Testis (tissue), 3 donors: ENCODE data around the gene ULBP3. TPM values are rescaled to one million over a fixed set of nuclear protein-coding genes. Genes with fewer than 3 reads are reported as not detected.

Source experiments
- DNase-seq: peaks from one replicate; pipeline ENCODE4 v3.0.0-alpha.2; 2019
- H3K27ac ChIP-seq, 2 donors: fragments of 200-600 bp; sonication (generic); one replicate each; pipeline ENCODE4 v1.5.1; 2019
- H3K27me3 ChIP-seq: fragments of 200-600 bp; sonication (generic); one replicate; pipeline ENCODE4 v1.5.1; 2019
- H3K36me3 ChIP-seq: fragments of 200-600 bp; sonication (generic); one replicate; pipeline ENCODE4 v1.5.1; 2017; ENCODE audit warnings: low read depth; ENCODE audit errors: missing control alignments
- H3K4me1 ChIP-seq: fragments of 200-600 bp; sonication (generic); one replicate; pipeline ENCODE4 v1.5.1; 2019
- H3K4me3 ChIP-seq, 2 donors: fragments of 200-600 bp; sonication (generic); one replicate each; pipeline ENCODE4 v1.5.1; 2017 to 2019
- H3K9me3 ChIP-seq: fragments of 200-600 bp; sonication (generic); one replicate; pipeline ENCODE4 v1.5.1; 2017
- POLR2A ChIP-seq: fragments of 450-650 bp; IDR thresholded peaks from one replicate; pipeline ENCODE4 v1.6.1; 2017; ENCODE audit warnings: antibody characterized with exemption, mild to moderate bottlenecking, moderate library complexity
- WGBS, 2 donors: methylation state at CpG; one replicate each; pipeline ENCODE4 v1.1.5; 2018; 5-methylcytosine and 5-hydroxymethylcytosine counted together
- intact Hi-C: fragments of 100-400 bp; cut with DNase I; formaldehyde crosslinking; loops from one replicate; pipeline ENCODE4 v1.15.1; 2023; ENCODE audit warnings: low total_unique reads
- polyA plus RNA-seq: library from polyadenylated mRNA; stranded (reverse); fragments of 350-450 nt; fragmentation: Illumina TruSeq; extraction: RNeasy Lipid Tissue Mini Kit (QIAGEN cat#74804); gene quantifications from one replicate; pipeline ENCODE4 v1.2.3, GENCODE V29; 2014; ENCODE audit warnings: low read depth, low replicate concordance; ENCODE audit not compliant: insufficient read depth
- total RNA-seq, 2 donors: library from RNA; depleted of rRNA; stranded (reverse); fragments of >200 nt; gene quantifications; one replicate each; pipeline ENCODE4 v1.2.3, GENCODE V29; 2016
- TF ChIP-seq, protein P1 (sequence below), 3 experiments: fragments of 450-650 bp in 2 of 3; fragments of 200-600 bp in 1 of 3; sonication (generic) in 1 of 3; IDR thresholded peaks; one replicate each; pipeline ENCODE4 v1.5.1; 2016 to 2019; ENCODE audit warnings: antibody characterized with exemption in 3 of 3, mild to moderate bottlenecking in 2 of 3, moderate library complexity in 1 of 3

Gene ULBP3
- total and polyA plus RNA-seq, 3 donors from 2014 or later: 10.3 to 48.3 (median 33.5) TPM

DNA sequence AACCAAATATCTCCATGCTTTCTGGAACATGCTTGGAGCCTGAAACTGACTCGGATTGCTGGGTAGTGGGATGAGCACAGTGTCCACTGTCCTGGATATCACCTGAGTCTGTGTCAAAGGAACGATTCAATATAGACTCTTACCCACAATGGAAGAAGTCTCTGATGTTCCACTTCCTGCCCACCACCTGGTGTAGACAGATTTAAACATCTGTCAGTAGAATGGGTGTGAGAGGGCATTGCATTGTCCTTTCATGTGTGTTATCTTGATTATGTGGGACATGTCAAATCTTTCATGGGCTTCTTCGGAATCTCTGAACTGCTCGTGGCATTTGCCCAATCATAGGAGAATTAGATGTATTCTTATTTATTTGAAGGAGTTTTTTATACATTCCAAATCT lies 20.8 kb downstream of the ULBP3 start:
- WGBS, 2 donors: 59 to 66% methylated on average over 4 of the region's 4 CpGs
- no peak for TF ChIP-seq POLR2A
- TF ChIP-seq, protein P1, sequence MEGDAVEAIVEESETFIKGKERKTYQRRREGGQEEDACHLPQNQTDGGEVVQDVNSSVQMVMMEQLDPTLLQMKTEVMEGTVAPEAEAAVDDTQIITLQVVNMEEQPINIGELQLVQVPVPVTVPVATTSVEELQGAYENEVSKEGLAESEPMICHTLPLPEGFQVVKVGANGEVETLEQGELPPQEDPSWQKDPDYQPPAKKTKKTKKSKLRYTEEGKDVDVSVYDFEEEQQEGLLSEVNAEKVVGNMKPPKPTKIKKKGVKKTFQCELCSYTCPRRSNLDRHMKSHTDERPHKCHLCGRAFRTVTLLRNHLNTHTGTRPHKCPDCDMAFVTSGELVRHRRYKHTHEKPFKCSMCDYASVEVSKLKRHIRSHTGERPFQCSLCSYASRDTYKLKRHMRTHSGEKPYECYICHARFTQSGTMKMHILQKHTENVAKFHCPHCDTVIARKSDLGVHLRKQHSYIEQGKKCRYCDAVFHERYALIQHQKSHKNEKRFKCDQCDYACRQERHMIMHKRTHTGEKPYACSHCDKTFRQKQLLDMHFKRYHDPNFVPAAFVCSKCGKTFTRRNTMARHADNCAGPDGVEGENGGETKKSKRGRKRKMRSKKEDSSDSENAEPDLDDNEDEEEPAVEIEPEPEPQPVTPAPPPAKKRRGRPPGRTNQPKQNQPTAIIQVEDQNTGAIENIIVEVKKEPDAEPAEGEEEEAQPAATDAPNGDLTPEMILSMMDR (IDR thresholded peaks at IDR 0.05): no peak
- H3K27me3 ChIP-seq: no peaks in the 10 kb centered on the region
- DNase-seq: no peak
- intact Hi-C loops: no loop called here
- no peak overlapping the region for H3K27ac ChIP-seq
- no peaks in the 10 kb centered on the region for H3K9me3 ChIP-seq
- no peaks in the 10 kb centered on the region for H3K36me3 ChIP-seq
- H3K4me1 ChIP-seq: no peaks in the 10 kb centered on the region
- no peak overlapping the region for H3K4me3 ChIP-seq

DNA sequence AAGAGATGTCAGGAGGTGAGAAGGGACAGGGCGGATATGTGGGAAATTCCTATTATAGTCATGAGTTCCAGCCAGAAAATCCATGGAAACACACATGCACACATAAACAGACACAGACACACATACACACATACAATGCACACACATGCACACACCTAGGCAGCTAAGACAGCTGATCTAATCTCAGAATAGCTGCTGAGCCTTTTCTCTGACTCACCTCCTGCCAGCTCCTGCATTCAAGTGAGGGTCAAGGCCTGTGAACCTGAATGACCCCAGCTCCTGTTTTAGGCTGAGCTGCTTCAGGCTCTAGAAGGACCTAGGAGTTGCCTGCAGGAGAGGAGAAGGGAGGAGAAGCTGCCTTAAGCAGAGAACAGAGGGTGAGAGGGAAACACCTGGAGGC lies 22.0 kb downstream of the ULBP3 start:
- no peak overlapping the region for H3K4me3 ChIP-seq
- 93 to 95% methylated on average over 1 of the region's 1 CpG for WGBS, 2 donors
- no peaks in the 10 kb centered on the region for H3K36me3 ChIP-seq
- H3K4me1 ChIP-seq: no peaks in the 10 kb centered on the region
- no peaks in the 10 kb centered on the region for H3K9me3 ChIP-seq
- no peaks in the 10 kb centered on the region for H3K27me3 ChIP-seq
- DNase-seq: no peak
- TF ChIP-seq, protein P1 (IDR thresholded peaks at IDR 0.05): no peak
- no peak for TF ChIP-seq POLR2A
- no peak overlapping the region for H3K27ac ChIP-seq
- intact Hi-C loops: no loop called here

DNA sequence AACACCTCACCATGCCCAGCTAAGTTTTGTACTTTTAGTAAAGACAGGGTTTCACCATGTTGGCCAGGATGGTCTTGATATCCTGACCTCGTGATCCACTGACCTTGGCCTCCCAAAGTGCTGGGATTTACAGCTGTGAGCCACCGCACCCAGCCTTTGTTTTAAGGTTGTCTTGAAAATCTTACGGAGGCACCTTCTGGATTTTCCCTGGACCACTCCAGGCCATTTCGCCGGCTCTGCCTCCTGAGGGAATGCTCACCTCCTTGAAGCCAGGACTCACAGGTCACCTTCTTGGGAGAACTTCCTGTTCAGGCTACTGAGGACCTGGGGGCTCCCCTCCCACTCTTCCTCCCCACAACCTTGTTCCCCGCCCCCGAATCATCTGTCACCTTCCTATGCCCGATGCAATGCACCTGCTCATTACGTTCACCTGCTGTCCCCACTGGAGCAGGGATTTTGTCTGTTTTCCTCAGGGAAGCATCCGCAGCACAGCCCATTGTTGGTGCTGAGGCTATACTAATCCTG lies 24.2 kb downstream of the ULBP3 start:
- Histone ChIP-seq H3K27me3 (no peaks in the 10 kb centered on the region), H3K4me1 (no peaks in the 10 kb centered on the region)
- TF ChIP-seq, protein P1 (IDR thresholded peaks at IDR 0.05): no peak
- no peak for TF ChIP-seq POLR2A

DNA sequence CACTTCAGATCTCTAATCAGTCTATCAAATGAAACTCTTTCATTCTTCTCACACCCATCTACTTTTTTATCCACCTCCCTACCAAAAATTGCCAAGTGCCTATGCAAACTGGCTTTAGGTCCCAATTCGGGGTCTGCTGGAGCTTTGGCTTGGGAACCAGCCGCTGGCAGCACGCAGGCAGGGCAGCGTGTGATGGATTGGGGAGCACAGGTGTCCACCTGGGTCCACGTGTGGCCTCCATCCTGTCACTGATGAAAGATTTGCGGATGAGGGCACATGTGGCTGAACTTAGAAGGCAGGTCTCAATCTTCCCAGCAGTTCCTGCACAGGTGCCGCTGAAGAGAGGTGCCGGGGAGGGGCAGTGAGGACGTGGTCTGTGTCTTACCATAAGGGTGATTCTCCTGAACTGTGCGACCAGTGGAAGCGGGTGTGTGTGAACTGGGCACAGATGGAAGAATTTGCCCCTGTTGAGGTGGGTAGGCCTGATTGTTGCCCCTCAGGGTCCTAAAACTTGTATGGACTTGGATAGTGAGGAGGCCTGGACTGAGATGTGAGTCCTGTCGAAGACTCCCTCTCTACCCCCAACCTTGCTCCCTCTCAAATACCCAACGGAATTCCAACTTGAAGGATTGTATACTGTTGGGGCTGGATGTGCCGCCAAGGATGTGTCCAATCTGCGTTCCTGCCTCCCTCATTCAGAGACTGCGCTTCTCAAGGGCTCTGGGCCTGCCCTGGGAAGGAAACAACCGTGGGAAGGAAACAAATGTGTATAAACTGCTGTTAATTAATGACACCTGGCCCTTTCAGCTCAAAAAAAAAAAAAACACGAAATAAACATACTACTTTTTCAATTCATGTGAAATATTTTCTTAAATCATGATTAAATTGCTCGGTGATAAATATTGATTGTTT lies 25.2 kb downstream of the ULBP3 start:
- 81 to 85% methylated on average over 19 of the region's 19 CpGs for WGBS, 2 donors
- no peak for DNase-seq
- intact Hi-C loops: no loop called here
- H3K9me3 ChIP-seq: no peaks in the 10 kb centered on the region
- TF ChIP-seq, protein P1 (IDR thresholded peaks at IDR 0.05): no peak
- no peak for TF ChIP-seq POLR2A
- no peak overlapping the region for H3K4me3 ChIP-seq
- no peaks in the 10 kb centered on the region for H3K36me3 ChIP-seq
- no peaks in the 10 kb centered on the region for H3K27me3 ChIP-seq
- no peak overlapping the region for H3K27ac ChIP-seq
- H3K4me1 ChIP-seq: no peaks in the 10 kb centered on the region

More for the DNA sequence above, 24.2 kb downstream of the ULBP3 start:
- H3K9me3 ChIP-seq: no peaks in the 10 kb centered on the region
- 97 to 98% methylated on average over 10 of the region's 10 CpGs for WGBS, 2 donors
- no peak overlapping the region for H3K4me3 ChIP-seq
- intact Hi-C loops: no loop called here
- no peaks in the 10 kb centered on the region for H3K36me3 ChIP-seq
- no peak for DNase-seq
- no peak overlapping the region for H3K27ac ChIP-seq
